ENCODE measurements around the gene RAD51B.

GRCh38 chr14:68300608-68301007 is 481.0 kb downstream of the RAD51B start:
- TF ChIP-seq CTCF (IDR thresholded peaks at IDR 0.05; ENCODE audit: insufficient read depth, low read length) (no peak), GABPA (IDR thresholded peaks at IDR 0.05; ENCODE audit: low read depth) (no peak), SPI1 (IDR thresholded peaks at IDR 0.05; ENCODE audit: borderline replicate concordance, low read depth) (no peak), POLR2AphosphoS5 (IDR thresholded peaks at IDR 0.05; ENCODE audit: low read depth) (no peak)

Data from HL-60 (cell line).